Fibroblast of peridontal ligament (primary cell): ENCODE results near the gene SRF.
A peak's percentile ranks its signal among the peaks of the same experiment; 100 is the strongest.

ENCODE experiments used
- DNase-seq: peaks from one replicate; pipeline ENCODE4 v3.0.0-alpha.2; 2010; ENCODE audit errors: extremely low read depth

Gene SRF

DNA sequence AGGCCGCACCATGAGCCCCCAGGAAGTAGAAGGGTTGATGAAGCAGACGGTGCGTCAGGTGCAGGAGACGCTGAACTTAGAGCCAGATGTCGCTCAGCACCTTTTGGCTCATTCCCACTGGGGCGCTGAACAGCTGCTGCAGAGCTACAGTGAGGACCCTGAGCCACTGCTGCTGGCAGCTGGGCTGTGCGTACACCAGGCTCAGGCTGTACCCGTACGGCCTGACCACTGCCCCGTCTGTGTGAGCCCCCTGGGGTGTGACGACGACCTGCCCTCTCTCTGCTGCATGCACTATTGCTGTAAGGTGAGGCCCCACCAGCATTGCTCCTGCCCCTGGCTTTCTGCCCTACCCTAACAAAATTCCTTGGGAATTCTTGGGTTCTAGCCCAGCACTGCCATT is 45.1 kb downstream of the SRF start:
- no peak for DNase-seq

DNA sequence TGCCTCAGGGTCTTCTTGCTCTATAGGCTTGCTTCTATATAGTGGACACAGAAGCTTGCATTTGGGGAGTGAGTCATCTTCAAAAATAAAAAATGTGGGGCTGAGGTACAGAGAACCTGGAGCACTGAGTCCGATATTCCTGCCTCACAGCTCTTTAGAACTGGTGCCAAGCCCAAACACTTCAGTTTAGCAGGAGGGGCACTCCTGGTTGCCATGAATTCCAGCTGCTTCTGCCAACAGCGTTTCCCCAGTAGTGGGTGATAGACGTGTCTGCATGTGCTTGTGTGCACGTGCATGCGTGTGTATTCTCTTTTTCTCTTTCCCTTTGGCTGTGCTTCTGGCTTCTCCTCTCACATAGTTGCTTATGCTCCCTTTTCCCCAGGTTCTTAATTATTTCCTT is 46.3 kb downstream of the SRF start:
- DNase-seq, result no peak

DNA sequence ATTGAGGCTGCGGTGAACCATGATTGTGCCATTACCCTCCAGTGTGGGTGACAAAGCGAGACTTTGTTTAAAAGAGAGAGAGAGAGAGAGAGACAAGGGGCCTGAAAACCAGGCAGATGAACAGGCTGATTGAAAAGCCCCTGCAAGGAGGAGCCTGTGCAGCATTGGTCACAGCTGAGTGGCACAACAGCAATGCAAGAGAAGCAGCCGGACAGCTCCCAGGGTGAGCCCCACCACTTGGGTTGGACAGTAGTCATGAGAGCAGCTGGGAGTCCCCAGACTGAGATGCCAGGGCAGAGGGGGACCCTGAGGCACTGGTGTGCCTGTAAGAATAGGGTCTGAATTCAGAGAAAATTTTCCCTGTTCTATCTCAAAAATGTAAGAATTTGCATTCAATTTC is 48.0 kb downstream of the SRF start:
- DNase-seq, result no peak

DNA sequence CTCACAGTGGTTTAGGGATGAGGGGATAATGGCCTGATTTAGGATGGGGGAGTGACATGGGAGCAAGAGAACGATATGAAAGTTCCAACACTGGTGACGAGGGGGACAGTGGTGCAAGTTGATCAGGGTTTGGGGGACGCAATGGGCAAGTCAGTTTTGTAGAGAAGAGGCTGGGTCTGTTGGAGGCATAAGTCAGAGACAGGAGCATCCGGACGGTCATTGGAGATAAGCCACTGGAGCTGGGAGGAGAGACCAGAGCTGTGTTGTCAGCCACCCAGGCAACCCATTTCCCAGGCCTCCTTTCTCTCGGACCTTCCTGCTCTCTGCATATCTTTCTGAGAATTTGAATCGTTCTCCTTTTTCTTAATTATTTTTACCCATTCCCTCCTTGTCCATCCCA is 48.7 kb downstream of the SRF start:
- no peak for DNase-seq

DNA sequence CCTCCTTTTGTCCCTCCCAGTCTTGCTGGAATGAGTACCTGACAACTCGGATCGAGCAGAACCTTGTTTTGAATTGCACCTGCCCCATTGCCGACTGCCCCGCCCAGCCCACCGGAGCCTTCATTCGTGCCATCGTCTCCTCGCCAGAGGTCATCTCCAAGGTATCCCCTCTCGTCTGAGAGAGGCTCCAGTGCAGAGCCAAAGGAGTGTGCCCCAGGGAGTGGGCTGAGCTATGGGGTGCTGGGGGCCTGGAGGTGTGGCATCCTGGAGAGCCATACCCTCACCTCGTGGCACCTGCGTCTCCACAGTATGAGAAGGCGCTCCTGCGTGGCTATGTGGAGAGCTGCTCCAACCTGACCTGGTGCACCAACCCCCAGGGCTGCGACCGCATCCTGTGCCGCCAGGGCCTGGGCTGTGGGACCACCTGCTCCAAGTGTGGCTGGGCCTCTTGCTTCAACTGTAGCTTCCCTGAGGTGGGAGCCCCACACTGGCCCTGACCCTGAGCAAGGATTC is 49.4 kb downstream of the SRF start:
- DNase-seq, result no peak

DNA sequence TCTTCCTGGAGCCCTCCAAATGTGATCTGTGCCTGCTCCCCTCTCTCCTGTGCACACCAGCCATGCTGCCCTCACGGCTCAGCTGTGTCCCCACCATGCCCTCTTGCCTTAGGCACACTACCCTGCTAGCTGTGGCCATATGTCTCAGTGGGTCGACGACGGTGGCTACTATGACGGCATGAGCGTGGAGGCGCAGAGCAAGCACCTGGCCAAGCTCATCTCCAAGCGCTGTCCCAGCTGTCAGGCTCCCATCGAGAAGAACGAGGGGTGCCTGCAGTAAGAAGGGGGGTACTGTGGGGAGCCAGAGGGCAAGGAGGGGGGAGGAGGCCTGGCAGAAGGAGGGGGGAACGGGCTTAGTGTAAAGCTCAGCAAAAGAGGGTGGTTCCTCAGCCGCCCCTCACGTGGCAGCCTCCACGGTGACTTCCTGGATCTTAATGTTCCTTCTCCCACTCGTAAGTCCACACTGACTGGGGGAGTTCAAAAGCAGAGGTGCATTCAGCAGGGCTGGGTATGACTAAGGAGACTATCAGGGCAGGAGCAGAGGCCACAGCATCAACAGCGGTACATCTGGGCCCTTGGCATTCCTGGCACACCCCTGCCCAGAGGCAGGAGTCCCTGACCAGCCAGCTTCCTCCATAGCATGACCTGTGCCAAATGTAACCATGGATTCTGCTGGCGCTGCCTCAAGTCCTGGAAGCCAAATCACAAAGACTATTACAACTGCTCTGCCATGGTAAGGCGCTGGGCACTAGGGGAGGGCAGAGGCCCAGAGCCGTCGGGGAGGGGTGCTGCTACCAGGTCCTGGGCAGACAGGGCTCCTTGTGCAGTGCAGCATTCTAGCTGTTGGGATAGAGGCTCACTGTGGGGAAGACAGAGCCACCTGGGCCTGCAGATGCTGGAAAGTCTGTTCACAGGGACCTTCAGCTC is 50.2 kb downstream of the SRF start:
- no peak for DNase-seq

DNA sequence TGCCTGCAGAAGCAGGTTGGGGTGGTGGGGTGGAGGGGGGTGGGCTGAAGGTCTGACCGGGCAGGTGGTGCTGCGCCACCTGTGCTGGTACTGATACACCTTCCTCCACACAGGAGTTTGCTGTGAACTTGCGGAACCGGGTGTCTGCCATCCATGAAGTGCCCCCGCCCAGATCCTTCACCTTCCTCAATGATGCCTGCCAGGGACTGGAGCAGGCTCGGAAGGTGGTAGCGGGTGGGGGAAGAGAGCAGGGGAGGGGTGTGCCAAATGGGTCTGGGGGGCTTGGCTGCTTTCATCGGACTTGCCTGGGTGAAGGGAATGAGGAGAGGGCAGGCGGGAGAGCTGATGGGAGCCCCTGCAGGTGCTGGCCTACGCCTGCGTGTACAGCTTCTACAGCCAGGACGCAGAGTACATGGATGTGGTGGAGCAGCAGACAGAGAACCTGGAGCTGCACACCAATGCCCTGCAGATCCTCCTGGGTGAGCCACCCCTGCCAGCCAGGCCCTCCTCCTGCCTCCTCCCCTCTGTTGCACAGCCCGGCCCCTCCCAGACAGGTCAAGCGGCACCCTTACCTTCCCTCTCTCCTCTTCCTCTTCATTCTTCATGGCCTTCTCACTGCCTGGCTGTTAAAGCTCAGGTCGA is 51.5 kb downstream of the SRF start:
- DNase-seq, result no peak

DNA sequence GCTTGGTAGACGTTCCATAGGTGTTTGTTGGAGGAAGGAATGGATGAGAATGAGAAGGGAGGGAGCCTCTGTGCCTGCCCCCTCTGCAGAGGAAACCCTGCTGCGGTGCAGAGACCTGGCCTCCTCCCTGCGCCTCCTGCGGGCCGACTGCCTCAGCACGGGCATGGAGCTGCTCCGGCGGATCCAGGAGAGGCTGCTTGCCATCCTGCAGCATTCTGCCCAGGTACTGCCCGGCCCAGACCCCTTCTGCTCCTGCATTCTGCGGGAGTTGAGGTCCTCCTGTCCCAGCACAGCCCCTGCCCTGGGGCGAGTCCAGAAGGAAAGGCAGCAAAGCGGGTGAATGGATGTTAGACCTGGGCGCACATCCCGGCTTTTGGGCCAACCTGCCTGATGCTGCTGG is 52.1 kb downstream of the SRF start:
- no peak for DNase-seq

DNA sequence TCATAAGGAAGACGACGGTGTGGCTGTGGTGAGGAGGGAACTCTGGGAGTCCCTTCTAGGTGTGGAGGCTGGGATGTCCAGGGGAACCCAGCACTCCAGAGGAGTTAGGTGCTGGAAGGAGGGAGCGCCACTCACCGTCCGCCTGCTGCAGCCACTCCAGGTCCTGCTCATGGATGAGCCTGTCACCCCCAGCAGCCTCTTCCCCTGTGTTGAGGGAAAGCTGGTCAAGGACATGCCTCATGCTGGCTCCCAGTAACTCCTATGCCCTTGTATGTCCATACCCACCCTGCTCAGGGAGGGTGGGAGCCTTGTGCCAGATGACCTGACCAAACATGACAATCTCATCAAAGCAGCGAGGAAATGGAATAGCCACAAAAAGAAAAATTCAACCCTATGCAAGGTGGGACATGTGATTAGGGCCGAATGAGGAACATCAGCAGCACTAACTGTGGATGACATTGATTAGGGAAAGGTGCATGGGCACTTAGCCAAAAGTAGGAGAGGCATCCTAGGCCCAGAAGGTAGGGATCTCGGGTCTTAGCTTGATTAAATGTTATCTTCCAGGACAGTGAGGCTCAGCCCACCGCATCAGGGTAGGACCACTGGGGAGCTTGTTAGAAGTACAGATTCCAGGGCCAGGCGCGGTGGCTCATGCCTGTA is 55.3 kb downstream of the SRF start:
- DNase-seq, result no peak

DNA sequence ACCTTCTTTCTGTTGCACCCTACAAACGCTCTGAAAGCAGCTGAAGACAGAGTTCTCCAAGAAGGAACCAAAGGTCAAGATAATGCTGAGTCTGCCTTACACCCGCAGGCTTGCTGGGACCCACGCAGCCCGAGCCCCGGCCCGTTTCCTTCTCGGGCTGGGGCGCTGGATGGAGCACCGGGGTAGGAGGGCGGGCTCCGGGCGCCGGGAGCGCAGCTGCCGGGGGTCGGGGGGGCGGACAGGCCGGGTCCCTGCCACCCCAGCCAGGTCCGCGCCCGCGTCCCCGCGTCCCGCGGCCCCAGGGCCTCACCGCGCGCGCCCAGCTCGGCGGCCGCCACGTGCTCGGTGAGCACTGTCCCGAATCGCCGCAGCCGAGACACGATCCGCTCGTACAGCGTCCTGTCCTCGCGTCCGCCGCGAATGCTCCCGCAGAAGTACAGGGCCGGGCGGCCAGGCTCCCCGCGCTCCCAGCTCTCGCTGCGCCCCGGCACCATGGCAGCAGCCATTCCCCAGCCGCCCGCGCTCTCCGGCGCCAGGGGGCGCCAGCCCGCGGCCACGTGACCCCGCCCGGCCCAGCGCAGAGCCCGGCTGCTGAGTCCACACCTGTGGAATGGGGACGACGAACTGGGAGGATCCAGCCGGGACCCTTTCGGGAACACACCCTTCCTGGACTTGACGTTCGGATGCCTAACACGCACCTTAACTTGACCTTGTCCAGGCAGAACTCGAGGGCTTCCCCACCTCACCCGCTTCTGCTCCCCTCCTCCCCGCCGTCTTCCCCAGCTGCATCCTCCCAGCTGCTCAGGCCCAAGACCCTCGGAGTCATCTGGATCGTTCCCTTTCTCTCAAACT is 58.1 kb downstream of the SRF start, which contains the start of gene DNPH1:
Gene DNPH1, minus strand, starts transcription at position 531 of the 852 bp plus-strand sequence. Its CDS starts 25 bp downstream, at position 506.
- DNase-seq, result peak; percentile 49

DNA sequence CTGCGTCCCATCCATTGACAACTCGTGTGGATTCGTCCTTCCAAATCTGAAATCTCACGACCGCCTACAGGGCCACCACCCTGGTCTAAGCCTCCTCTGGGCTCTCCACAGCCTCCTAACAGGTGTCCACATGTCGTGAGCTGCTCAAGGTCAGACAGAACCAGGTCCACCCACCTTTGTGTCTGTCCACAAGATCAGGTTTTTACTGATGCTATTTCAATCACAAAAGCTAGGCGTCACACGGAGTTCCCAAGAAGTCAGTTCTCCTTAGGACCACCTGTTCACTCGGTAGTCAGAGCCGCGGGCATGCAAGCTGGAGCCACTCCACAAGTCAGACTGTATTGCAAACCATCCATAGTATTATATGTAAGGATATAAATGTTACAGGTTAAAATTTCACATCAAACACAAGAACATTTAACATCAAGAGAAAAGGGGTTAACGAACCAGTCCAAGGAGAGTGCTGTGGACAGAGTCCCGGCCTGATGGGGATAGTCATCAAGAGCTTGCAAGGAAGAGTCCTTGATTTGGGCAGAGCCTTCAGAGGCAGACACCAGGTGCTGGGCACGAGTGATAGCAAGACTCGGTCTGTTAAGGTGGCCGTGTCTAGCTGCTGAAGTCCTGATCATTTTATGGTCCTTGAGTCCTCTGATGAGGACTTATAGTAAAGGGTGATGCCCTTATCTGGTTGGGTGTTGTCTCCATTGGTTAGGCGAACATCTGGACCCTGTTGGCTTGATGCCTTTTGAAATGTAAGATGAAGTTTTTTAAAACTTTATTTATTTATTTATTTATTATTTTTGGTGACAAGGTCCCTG is 58.9 kb downstream of the SRF start:
- DNase-seq, result no peak

DNA sequence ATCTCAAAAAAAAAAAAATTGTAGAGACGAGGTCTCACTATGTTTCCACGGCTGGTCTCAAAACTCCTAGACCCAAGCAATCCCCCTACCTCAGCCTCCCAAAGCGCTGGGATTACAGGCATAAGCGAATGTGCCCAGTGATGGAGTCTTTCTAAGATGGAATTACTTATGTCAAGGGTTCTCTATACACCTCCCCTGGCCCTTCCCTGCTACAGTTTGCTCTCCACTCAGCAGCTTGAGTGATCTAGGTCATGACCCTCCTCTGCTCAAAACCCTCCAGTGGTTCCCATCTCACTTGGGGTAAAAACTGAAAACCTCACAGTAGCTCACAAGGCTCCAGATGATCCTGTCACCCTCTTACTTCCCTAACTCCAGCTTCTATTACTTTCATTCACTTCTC is 60.0 kb downstream of the SRF start:
- DNase-seq, result no peak
